Measurements from ENCODE around the gene CLSTN2.

CLSTN2 gene

DNA sequence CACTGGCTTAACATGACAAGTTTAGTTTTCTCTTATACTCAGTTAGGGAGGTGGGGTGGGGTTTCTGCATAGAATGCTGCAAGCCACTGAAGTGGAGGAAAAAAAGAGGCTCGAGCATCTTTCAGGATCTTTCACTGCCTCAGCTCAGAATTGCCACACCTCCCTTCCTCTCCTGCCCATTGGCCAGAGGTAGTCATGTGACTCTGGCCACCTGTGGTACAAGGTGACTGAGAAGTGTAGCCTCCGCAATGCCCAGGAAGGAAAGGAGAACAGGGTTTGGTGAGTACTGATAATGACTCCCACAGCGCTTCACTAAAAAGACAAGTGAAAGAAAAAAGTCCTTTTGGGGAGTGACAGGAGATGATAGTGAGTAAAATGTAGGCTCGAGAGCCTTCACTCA, 618.6 kb downstream of the CLSTN2 start:
- no peak for DNase-seq (ENCODE audit: low spot score)

DNA sequence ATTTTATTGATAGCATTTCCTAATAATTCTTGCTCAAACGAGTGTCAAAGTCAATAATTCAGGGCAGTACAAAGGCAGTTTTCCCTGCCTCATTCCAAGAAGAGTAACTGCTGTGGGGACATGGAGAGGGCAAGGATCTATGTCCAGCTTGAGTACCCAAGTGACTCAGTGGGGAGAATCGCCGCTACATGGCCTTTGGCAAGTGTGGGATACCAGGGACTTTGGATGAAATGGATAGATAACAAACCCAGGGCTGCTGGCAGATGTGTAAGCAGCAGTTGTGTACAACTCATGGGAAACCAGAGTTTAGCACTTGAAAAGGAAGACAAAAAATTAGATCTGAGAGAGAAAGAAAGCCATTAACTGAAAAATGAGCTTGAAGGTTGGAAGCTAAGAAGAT, 620.7 kb downstream of the CLSTN2 start:
- no peak for DNase-seq (ENCODE audit: low spot score)

DNA sequence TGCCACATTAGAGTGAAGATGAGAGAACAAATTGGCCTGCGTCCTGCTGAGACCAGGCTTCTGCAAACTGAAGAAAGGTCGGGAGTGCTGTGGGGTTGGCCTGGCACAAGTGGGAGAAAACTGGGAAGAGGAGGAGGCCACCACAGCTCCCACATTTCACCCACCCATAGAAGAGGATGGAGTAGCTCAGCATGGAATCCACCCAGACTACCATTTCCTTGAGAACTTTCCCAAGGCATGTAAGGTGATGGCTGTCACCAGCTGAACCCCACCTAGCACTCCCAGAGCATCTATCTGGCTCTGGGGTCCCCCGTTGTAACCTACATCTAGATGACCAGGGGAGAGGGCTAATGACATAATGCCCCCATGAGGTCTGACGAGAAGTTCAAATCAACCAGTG, 622.5 kb downstream of the CLSTN2 start:
- DNase-seq (ENCODE audit: low spot score) = no peak

DNA sequence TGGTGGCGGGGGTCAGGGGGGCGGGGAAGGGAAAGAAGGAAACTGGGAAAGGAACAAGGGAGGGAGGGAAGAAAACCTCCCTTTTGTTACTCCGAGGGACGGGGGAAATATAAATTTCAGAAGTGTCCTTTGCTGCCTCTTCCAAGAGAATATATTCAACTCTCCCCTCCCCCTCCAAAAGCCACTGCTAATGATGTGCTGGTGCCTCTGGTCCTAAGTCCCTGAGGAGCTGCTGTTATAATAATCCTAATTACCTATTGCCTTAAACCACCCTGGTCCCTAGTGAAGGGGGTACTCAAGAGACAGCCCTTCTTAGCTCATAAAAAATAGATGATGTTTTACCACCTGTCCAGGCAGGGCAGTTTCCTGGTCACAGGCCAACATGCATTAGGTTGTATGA, 624.6 kb downstream of the CLSTN2 start:
- DNase-seq (ENCODE audit: low spot score) = no peak

DNA sequence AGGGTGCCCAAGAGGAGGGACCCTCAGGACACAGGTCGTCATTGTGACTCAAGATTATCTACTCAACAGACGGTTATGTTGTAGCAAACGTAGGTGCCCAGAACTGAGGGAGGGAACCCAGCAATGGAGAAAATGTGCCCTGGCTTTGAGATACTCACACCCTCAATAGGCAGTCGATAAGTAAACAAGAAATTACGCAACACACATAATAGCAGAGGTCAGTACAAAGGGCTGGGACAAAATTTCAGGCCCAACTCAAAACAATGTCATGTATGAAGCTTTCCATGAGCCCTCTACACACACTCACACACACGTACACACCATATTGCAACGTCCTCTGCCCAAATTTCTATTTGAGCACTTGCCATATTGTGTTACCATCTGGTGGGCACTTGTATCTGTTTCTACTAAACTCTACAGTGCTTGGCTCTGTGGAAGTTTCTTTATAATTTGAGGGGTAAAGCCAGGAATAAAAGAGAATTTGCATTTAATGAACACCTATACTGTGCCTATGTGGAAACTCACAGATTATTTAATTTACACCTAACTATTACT, 628.3 kb downstream of the CLSTN2 start:
- no peak for DNase-seq (ENCODE audit: low spot score)

DNA sequence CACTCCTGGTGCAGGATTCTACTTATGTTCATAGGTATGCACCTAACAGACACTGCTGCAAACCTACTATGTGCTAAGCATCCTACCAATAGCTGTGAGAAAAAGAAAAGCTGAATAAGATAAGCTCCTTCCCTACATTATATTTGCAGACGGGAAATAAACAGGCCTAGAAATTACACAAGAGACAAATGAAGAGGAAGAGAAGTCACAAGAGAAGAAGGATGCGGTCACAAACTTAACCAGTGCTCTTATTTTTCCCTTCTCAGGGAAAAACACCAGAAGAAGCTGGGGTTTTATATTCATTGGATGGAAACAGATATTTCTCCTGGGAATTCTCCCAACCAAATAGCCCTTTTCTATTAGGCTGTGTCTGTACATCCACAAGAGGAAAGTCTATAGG, 633.1 kb downstream of the CLSTN2 start:
- DNase-seq (ENCODE audit: low spot score) = no peak

DNA sequence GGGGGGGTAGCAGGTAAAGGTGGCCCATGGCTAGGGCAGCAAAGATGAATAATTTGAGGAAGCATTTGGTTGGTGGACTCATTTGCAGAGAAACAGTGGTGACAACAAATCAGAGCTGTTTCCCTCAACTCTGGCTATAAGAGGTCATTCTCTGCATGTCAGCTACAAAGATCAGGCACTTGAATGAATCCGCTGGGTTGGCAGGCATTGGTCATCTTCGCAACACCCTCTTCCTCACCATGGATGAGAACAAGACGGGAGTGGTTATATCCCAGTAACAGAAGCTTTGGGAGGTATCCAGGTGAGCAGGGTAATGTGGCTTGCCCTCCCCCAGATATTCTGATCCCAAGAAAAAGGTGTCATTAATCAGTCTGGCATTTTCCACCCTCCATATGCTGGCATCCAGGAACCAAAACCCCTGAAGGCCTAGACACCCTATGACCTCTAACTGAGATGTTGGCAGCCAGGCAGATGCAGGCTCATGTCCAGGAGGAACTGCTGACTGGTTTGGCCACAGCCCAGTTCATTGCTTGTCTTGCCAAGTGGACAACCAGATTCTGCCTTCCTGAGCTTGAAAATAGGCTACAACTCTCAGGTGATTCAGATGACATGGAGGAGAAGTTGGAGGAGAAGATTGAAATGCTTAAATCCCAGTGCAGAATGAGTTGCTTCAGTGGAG, 634.0 kb downstream of the CLSTN2 start:
- no peak for DNase-seq (ENCODE audit: low spot score)

DNA sequence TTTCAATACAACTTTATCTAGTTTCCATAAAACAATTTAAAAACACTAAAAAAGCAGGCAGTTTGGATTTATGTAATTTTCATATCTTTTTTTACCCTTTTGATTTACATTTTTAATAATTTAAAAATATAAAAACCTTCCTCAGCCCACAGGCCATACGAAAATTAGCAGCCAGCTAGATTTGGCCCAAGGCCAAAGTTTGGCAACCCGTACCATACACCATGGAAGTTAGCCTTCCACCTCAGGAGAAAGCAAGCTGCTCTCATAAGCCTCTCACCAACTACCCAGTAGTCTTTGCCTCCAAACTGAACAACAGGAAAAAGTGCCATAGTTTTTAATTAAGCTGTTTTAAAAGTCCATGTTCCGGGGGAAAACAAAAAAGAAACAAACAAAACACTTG, 635.6 kb downstream of the CLSTN2 start:
- DNase-seq (ENCODE audit: low spot score) = no peak

DNA sequence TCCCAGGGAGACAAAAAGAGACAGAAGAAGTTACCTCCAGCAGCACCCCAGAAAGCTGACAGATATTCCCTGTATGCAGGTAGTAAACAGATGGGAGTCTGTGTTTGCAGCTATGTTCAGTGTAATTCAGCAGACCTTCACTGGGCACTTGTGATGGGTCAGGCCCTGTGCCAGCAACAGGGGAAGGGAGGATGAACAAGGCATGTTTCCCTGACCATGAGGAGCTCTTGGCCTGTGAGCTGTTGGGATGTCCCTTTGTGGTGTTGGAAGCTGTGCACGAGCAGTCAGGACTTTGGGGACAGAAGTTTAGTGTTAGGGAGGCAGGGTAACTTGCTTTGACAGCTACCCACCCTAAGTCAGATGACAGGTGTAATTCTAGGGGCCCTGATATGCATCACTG, 636.9 kb downstream of the CLSTN2 start:
- no peak for DNase-seq (ENCODE audit: low spot score)

DNA sequence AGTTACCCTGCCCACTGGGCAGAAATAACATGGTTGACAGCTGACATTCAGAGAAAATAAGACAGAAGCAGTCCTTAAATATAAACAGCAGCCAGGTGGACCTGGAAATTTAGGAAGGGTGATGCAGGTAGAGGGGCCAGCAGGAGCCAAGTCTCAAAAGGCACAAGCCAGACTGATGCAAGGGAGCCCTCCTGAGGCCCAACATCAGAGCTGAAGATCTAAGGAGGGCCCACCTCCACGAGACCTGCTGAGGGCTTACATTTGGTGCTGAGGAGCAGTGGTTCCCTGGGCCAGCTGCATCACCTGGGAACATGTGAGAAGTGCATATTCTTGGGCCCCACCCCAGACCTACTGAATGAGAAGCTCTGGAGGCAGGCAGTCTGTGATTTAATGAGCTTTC, 637.3 kb downstream of the CLSTN2 start:
- DNase-seq (ENCODE audit: low spot score) = no peak

DNA sequence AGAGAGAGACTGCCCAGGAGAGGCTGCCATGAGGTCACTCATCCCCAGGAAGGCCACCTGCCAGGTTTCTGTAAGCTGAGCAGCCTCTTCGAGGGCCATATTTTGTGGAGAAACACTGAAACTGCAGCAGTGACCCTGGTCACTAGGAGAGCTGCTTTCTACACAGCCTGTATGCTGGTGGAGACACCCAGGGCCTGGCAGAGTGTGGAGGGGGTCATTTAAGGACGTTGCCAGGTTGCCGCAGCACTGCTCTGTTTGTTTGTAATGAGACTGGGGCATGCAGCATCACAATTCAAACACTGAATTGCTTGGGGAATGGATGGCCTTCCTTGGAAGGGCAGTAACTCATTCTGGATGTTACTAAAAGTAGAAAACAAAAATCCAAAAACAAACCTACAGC, 638.0 kb downstream of the CLSTN2 start:
- DNase-seq (ENCODE audit: low spot score) = no peak

DNA sequence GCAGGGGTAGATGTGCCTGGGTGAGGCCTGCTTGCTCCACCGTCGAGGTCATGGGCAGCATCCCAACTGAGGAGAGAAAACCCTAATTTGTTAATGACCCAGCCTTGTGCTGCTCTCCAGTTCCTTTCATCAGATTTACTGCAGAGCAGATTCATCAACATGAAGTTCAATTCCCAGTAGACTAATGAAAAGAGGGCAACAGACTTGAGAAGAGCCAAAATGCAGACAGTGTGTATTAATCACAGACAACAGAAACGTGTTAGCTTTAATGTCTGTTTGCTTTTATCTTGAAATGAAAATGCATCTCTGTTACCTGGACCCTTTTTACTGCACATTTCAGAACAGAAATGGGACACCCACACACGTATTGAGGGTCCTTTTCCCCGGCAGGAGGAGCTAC, 639.4 kb downstream of the CLSTN2 start:
- no peak for DNase-seq (ENCODE audit: low spot score)

DNA sequence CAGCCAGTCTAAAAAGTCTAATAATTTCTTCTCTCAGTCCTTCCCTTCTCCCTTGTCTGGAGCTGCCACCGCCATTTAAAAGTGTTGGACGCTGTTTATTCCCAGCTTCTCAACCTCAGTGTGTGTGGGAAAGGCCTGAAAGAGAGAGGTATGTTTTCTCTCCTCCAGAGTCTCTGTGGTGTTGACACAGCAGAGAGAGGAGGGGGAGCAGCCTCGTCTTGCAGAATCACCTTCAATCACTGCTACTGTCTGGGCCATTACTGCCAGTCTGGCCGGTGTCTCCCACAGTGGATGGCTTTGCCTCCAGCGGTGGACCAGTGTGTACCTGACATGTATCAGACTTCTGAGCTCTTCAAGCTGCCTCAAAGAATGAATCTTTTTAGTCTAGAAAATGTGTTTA, 641.5 kb downstream of the CLSTN2 start:
- DNase-seq (ENCODE audit: low spot score) = no peak

DNA sequence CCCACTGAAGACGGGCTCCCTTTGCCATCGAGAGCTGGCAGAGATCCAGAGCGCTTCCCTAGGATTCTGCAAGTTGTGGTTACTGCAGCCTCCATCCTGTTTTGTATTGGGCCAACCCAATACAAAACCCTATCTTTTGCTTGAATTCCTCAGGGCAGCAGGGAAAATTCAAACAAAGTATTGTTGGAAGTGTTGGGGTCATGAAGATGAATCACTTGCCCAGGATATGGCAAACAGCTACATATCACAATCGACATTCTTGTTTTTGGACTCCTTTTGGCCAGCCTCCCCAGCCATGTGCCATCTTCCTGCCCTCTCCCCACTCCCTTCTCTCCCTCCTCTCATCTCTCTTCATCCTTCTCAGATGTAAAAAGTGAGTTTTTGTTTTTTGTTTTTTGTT, 642.9 kb downstream of the CLSTN2 start:
- no peak for DNase-seq (ENCODE audit: low spot score)

DNA sequence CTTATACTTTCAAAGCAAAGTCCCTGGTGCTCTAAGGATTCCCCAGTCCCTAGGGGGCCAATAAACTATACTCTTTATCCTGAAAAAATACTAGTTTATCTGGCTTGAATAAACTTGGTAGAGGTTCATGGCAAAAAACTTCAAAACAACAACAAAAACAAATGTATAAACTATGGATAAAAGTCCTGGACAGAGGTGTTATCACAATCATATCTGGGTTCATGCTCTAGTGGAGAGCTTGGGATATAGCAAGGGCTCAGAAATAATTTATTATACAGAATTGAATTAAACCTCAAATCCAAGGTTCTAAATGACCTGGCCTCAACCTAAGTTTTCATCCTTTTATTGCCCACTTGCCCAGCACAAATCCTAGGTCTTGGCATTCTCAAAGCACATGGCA, 644.3 kb downstream of the CLSTN2 start:
- no peak for DNase-seq (ENCODE audit: low spot score)

DNA sequence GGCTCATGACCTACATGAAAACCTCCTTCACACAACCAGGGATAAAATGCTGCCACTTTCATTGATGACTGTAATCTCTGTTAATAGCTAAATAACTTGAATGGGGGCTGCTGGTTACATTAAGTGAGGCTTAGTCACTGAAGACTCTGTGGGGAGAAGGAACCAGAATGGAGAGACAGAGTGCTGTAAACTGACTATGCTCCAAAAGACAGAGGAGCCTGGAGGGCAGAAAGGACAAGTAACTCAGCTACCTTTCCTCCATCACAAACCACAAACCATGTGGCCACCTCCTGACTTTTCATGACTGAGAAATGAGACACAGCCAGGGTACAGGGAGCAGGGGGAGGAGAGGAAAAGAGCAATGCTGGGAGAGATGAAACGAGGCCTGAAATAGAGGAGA, 645.8 kb downstream of the CLSTN2 start:
- no peak for DNase-seq (ENCODE audit: low spot score)

DNA sequence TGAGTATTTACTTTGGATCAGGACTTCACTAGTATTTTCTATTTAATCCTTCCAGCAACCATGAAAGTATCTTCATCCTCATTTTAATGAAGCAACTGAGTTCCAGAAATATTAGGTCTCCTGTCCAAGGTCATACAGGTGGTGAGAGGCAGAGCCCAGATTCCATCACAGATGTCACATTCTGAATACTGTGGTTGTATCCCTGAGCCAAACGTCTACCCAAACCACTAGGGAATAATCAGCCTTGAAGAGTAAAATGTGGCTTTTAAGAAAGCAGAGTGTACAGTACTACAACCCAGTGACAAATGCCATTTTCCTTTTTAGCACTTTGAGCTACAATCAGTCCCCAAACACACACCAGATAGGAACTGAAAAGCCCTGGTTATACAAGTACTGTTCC, 649.6 kb downstream of the CLSTN2 start:
- DNase-seq (ENCODE audit: low spot score) = no peak

DNA sequence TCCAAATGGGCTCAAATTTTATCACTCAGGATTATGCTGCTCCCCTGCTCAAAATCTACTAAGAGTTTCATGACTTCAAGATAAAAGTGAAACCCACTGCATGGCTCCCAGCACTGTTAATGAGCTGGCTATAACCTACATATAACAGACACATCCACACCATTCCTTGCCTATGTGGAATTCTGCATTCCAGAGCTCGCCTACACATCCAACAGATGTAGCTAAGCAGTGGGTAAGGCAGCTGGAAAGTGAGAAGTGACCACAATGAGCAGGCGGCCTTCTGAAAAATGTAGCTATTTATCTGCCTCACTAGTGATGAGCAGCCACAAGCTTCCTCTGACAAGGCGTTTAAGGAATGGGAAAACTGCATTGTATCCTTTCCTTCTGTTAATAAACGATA, 650.8 kb downstream of the CLSTN2 start:
- DNase-seq (ENCODE audit: low spot score) = no peak

DNA sequence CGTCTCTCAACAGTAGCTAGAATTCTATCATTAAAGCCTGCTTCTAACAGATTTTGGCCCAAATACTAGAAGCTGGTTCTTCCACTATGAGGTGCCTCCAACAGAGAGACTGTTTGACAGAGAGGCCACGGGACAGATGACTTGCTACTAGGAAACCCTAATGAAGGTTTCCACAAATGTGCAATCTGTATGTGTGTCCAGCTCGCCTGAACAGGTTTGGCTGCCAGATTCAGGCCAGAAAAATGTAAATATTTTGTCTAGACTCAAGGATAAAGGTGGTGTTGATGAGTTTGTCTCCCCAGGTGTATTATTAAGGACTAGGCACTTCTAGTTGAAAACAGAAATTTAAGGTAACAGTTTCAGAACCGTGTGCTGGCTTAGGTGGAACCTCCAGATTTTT, 651.3 kb downstream of the CLSTN2 start:
- no peak for DNase-seq (ENCODE audit: low spot score)

DNA sequence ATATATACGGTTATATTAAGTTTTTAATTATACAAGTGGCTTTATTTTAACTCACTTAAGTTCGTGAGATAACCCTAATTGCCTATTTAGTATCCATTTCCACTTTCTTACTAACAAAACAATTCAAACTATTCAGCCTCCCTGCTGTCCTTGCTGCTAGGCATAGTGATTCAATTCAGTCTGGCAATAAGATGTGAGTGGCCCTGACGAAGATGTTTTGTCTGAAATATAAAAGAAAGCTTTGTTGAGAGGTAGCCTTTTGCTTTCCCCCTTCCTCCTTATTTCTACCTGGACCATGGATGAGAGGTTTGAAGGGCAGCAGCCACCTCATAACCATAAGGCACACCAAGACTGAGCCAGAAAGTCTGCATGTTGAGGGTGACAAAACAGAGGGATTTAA, 653.6 kb downstream of the CLSTN2 start:
- no peak for DNase-seq (ENCODE audit: low spot score)

DNA sequence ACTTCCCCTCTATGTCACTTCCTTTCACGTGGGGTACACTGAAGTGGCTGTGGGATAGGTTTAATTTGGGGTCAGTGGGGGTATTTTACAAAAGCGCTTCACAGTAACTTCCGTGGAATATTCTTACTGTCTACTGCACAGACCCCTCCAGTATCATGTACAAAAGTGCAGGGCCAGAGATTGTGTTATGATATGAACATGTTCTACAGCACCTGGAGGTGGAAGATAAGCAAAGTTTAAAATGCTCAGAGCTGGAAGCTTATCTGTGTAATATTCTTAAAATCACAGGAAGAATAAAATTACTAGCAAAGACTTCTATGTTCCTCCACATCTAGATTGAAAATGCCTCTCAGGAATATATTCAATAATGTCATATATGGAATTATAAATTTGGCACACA, 658.8 kb downstream of the CLSTN2 start:
- no peak for DNase-seq (ENCODE audit: low spot score)

DNA sequence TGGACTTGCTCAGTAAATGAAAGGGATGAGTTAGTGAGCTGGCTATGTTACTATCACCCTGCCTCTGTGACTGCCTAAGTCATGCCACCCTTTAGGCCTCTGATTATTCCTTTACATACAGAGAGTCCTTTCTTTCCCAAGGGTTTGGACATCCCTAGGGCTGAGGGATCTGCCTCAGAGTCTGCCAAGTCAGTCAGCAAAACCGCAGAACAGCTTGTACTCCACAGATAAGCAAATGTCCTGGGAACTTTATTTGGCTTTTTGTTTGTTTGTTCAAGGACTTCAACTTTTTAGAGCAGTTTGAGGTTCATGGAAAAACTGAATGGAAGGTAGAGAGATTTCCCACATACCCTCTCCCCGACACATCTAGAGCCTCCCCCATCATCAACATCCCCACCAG, 660.3 kb downstream of the CLSTN2 start:
- DNase-seq (ENCODE audit: low spot score) = no peak

DNA sequence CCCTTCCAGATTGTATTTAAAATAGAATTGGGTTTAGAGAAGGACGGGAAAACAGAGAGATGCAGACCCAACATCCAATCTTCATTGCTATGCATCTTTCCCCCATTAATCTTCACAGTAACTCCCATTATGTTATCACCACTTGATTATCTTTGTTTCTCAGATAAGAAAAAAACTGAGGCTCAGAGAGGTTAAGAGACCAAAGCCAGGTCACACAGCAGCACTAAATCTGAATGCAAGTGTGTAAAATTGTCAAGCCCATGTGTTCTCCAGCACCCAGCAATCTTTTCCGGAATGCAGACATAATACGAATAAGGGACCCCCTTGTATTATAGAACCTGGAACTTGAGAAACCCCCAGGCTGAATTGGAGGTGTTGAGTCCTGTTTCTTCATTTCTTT, 662.4 kb downstream of the CLSTN2 start:
- no peak for DNase-seq (ENCODE audit: low spot score)

DNA sequence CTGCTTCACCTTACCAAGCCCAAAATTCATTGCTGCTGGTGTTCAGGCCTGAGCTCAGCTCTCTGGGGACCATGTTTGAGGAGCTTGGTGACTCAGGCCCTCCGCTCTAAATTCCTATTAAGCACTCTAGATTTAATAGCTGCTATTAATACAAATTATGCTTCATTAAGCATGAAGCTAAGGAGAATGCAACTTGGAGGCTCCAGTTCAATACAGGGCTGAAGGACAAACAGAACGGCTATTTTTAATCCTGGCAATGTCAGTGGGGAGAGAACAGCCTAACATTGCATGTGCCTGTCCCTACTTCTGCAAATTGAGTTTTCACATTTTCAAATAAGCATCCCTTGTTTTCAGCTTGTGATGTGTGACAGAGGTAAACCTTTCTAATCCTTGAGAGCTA, 662.8 kb downstream of the CLSTN2 start:
- no peak for DNase-seq (ENCODE audit: low spot score)

DNA sequence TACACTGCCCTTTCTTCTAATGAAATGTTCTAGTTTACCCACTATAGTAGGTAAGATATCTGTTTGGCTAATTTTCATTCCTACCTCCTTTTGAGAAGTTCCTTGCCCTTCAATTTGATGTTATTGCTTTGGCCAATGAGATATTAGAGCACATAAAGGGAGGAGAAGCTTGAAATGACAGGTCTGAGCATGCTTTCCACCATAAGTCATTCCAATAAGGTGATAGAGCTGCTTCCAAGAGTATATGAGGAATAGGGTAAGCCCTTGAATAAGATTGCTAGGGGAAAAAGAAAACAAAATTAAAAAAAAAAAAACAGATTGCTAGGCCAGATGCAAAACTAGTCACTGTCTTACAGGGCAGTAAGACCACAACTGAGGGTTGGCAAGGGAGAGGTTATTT, 664.0 kb downstream of the CLSTN2 start:
- no peak for DNase-seq (ENCODE audit: low spot score)

All from D341Med (cell line).